HCT116 (cell line): ENCODE data around the gene KLK13. TPM values are rescaled to one million over a fixed set of nuclear protein-coding genes. Genes with fewer than 3 reads are reported as not detected.

ENCODE experiments used
- ATAC-seq: fragments of 200-7000 bp; cut with Tn5 transposase; 2 replicates; pipeline ENCODE4 v1.9.1; 2020; ENCODE audit warnings: mild to moderate bottlenecking, moderate library complexity
- BruUV-seq: library from RNA; stranded (reverse); fragments of 400-500 nt; replicated peaks from 2 replicates; lab custom pipeline; 2021; lab: Mats Ljungman, UMichigan
- CTCF ChIA-PET: fragments of 300-600 bp; sonication (Branson Sonifier 250); formaldehyde crosslinking; loops from one replicate; lab custom pipeline; 2021; ENCODE audit warnings: antibody characterized with exemption; lab: Charles Lee
- POLR2A ChIA-PET: fragments of 300-600, 350-600 bp; sonication (Branson Sonifier 250); formaldehyde crosslinking; loops from one replicate; lab custom pipeline; 2021; ENCODE audit warnings: antibody characterized with exemption; lab: Charles Lee
- RAD21 ChIA-PET, 2 experiments: fragments of 300-600 bp; sonication (Branson Sonifier 250); formaldehyde crosslinking; loops; one replicate each; lab custom pipeline; 2023; ENCODE audit warnings: low total read pairs in 2 of 2; ENCODE audit not compliant: uncharacterized antibody in 2 of 2, unreplicated experiment in 2 of 2, low non-redundant PET in 1 of 2; lab: Charles Lee
- DNase-seq: peaks from one replicate; pipeline ENCODE4 v3.0.0-alpha.2; 2010; ENCODE audit warnings: low read depth, low spot score
- H2AFZ ChIP-seq: fragments of 200-600 bp; shearing (Covaris generic), sonication (generic); 2 replicates; pipeline ENCODE4 v1.6.1; 2017; ENCODE audit warnings: low read depth, mixed run types, mixed read lengths, antibody characterized with exemption, low read length; ENCODE audit not compliant: poor library complexity, severe bottlenecking
- H3K27ac ChIP-seq: 2 replicates; pipeline ENCODE4 v1.5.1; 2012; ENCODE audit warnings: low read depth, low read length
- H3K27me3 ChIP-seq: fragments of 200-600 bp; sonication (generic); 2 replicates; pipeline ENCODE4 v1.6.1; 2016; ENCODE audit warnings: mixed run types, low read length, mixed read lengths; ENCODE audit not compliant: insufficient read depth
- H3K36me3 ChIP-seq, 2 experiments: fragments of 200-500 bp in 1 of 2; fragments of 200-600 bp in 1 of 2; sonication (Bioruptor generic) in 1 of 2; sonication (generic) in 1 of 2; 2 replicates each; pipeline versions ENCODE4 v1.5.1 to v1.6.1; 2014 to 2016; ENCODE audit warnings: low read length in 2 of 2, inconsistent platforms in 1 of 2, mixed read lengths in 1 of 2, mixed run types in 1 of 2; ENCODE audit not compliant: insufficient read depth in 2 of 2, control insufficient read depth in 1 of 2
- H3K4me1 ChIP-seq, 2 experiments: fragments of 200-600 bp in 1 of 2; sonication (generic) in 1 of 2; 2 replicates each; pipeline versions ENCODE4 v1.5.1 to v1.6.1; 2012 to 2017; ENCODE audit warnings: low read length in 2 of 2, inconsistent platforms in 1 of 2, mild to moderate bottlenecking in 1 of 2, mixed read lengths in 1 of 2, mixed run types in 1 of 2, moderate library complexity in 1 of 2; ENCODE audit not compliant: insufficient read depth in 2 of 2, control insufficient read depth in 1 of 2
- H3K4me2 ChIP-seq: fragments of 200-600 bp; sonication (generic); 2 replicates; pipeline ENCODE4 v1.6.1; 2017; ENCODE audit warnings: mixed run types, low read length, mixed read lengths
- H3K4me3 ChIP-seq, 2 experiments: fragments of 200-600 bp in 1 of 2; sonication (generic) in 1 of 2; replicated peaks in 1 of 2; 2 replicates each; pipeline ENCODE4 v1.5.1; 2011 to 2016; ENCODE audit warnings: low read length in 2 of 2, control low read depth in 1 of 2, low read depth in 1 of 2, mild to moderate bottlenecking in 1 of 2, mixed read lengths in 1 of 2, mixed run types in 1 of 2
- H3K79me2 ChIP-seq: fragments of 200-600 bp; sonication (generic); 2 replicates; pipeline ENCODE4 v1.6.1; 2017; ENCODE audit warnings: mild to moderate bottlenecking, mixed run types, low read length, moderate library complexity, mixed read lengths; ENCODE audit not compliant: insufficient read depth
- H3K9ac ChIP-seq: fragments of 200-600 bp; sonication (generic); 2 replicates; pipeline ENCODE4 v1.6.1; 2016; ENCODE audit warnings: low read length, mixed read lengths
- H3K9me2 ChIP-seq: fragments of 200-600 bp; sonication (generic), shearing (Covaris generic); 2 replicates; pipeline ENCODE4 v1.6.1; 2017; ENCODE audit warnings: mixed run types, mild to moderate bottlenecking, moderate library complexity; ENCODE audit not compliant: insufficient read depth
- H3K9me3 ChIP-seq, 2 experiments: fragments of 200-500 bp in 1 of 2; fragments of 200-600 bp in 1 of 2; sonication (Bioruptor generic) in 1 of 2; sonication (generic) in 1 of 2; 2 replicates each; pipeline ENCODE4 v1.6.1; 2014 to 2017; ENCODE audit warnings: low read length in 2 of 2, mixed read lengths in 2 of 2, inconsistent platforms in 1 of 2, low read depth in 1 of 2, mild to moderate bottlenecking in 1 of 2, mixed run types in 1 of 2, moderate library complexity in 1 of 2; ENCODE audit not compliant: control insufficient read depth in 1 of 2, insufficient read depth in 1 of 2
- H4K20me1 ChIP-seq: fragments of 200-600 bp; sonication (generic), shearing (Covaris generic); 2 replicates; pipeline ENCODE4 v1.6.1; 2017; ENCODE audit warnings: mixed run types, mild to moderate bottlenecking, moderate library complexity; ENCODE audit not compliant: insufficient read depth
- ATF3 ChIP-seq: IDR thresholded peaks from 2 replicates; pipeline ENCODE4 v1.6.1; 2012
- CBX3 ChIP-seq: IDR thresholded peaks from 2 replicates; pipeline ENCODE4 v1.6.1; 2012; ENCODE audit warnings: low read depth
- CEBPB ChIP-seq: IDR thresholded peaks from 2 replicates; pipeline ENCODE4 v1.6.1; 2012; ENCODE audit warnings: low read depth
- CTCF ChIP-seq, 3 experiments: fragments of 200-600 bp in 1 of 3; sonication (generic) in 1 of 3; IDR thresholded peaks in 2 of 3; conservative IDR thresholded peaks in 1 of 3; 2 replicates each; pipeline ENCODE4 v1.5.1; 2012 to 2017; ENCODE audit warnings: low read depth in 2 of 3, low read length in 2 of 3, antibody characterized with exemption in 1 of 3, borderline replicate concordance in 1 of 3, control low read depth in 1 of 3, mild to moderate bottlenecking in 1 of 3, mixed read lengths in 1 of 3, mixed run types in 1 of 3, moderate library complexity in 1 of 3; ENCODE audit not compliant: insufficient read depth in 1 of 3
- EGR1 ChIP-seq: IDR thresholded peaks from 2 replicates; pipeline ENCODE4 v1.6.1; 2012; ENCODE audit warnings: low read depth
- ELF1 ChIP-seq: IDR thresholded peaks from 2 replicates; pipeline ENCODE4 v1.6.1; 2012; ENCODE audit warnings: low read depth, borderline replicate concordance
- EZH2 ChIP-seq: fragments of 200-600 bp; sonication (generic); IDR thresholded peaks from 2 replicates; pipeline ENCODE4 v1.6.1; 2017; ENCODE audit warnings: antibody characterized with exemption, mixed run types
- EZH2phosphoT487 ChIP-seq: fragments of 200-600 bp; IDR thresholded peaks from 2 replicates; pipeline ENCODE4 v1.6.1; 2018; ENCODE audit warnings: antibody characterized with exemption, borderline replicate concordance
- FOSL1 ChIP-seq: IDR thresholded peaks from 2 replicates; pipeline ENCODE4 v1.6.1; 2012; ENCODE audit warnings: low read depth
- JUND ChIP-seq: IDR thresholded peaks from 2 replicates; pipeline ENCODE4 v1.6.1; 2012
- MAX ChIP-seq: IDR thresholded peaks from 2 replicates; pipeline ENCODE4 v1.6.1; 2012
- POLR2A ChIP-seq: IDR thresholded peaks from 2 replicates; pipeline ENCODE4 v1.7.0; 2011; ENCODE audit warnings: borderline replicate concordance; ENCODE audit not compliant: insufficient read depth, insufficient read length; ENCODE audit errors: extremely low read depth
- REST ChIP-seq: IDR thresholded peaks from 2 replicates; pipeline ENCODE4 v1.6.1; 2012; ENCODE audit warnings: low read depth
- SIN3A ChIP-seq: IDR thresholded peaks from 2 replicates; pipeline ENCODE4 v1.6.1; 2012; ENCODE audit warnings: low read depth
- SRF ChIP-seq: IDR thresholded peaks from 2 replicates; pipeline ENCODE4 v1.6.1; 2012; ENCODE audit warnings: low read depth
- TCF7L2 ChIP-seq: IDR thresholded peaks from 2 replicates; pipeline ENCODE4 v1.7.0; 2011; ENCODE audit warnings: borderline replicate concordance, inconsistent platforms; ENCODE audit not compliant: insufficient read depth, insufficient read length; ENCODE audit errors: extremely low read depth
- YY1 ChIP-seq: IDR thresholded peaks from 2 replicates; pipeline ENCODE4 v1.6.1; 2011; ENCODE audit warnings: low read length, low read depth, moderate library complexity, mild to moderate bottlenecking; ENCODE audit not compliant: insufficient replicate concordance; ENCODE audit errors: extremely low read depth
- ZBTB33 ChIP-seq: IDR thresholded peaks from 2 replicates; pipeline ENCODE4 v1.6.1; 2011; ENCODE audit warnings: mild to moderate bottlenecking, low read length, moderate library complexity; ENCODE audit not compliant: insufficient replicate concordance; ENCODE audit errors: extremely low read depth
- ZFX ChIP-seq: fragments of 450-650 bp; IDR thresholded peaks from 2 replicates; pipeline ENCODE4 v1.6.1; 2017
- ZNF274 ChIP-seq: fragments of 200-500 bp; sonication (Bioruptor generic); IDR thresholded peaks from 2 replicates; pipeline ENCODE4 v1.6.1; 2014; ENCODE audit warnings: mild to moderate bottlenecking, low read depth, low read length, inconsistent platforms
- intact Hi-C: fragments of 100-400 bp; cut with micrococcal nuclease; formaldehyde crosslinking; loops from 2 replicates; pipeline ENCODE4 v1.10.0; 2022
- total RNA-seq: library from RNA; stranded (reverse); gene quantifications from one replicate; pipeline ENCODE4 v1.2.1, GENCODE V29; 2021; ENCODE audit not compliant: unreplicated experiment

KLK13 gene
- total RNA-seq, 1 experiment from 2014 or later: 3.2 TPM

- no TSS peak for BruUV-seq
- Histone ChIP-seq H3K27ac (no peak overlapping the region), H3K4me2 (no peak overlapping the region), H3K9me2 (no peaks in the 10 kb centered on the region), H3K9me3 (no peaks in the 10 kb centered on the region), H3K79me2 (no peaks in the 10 kb centered on the region), H3K4me3 (no peak overlapping the region), H3K9ac (no peak overlapping the region), H3K27me3 (no peaks in the 10 kb centered on the region), H4K20me1 (no peaks in the 10 kb centered on the region), H3K36me3 (no peaks in the 10 kb centered on the region), H3K4me1 (peaks cover 13 to 37% of the 10 kb centered on the region in 2 experiments), H2AFZ (no peak overlapping the region)
- ChIA-PET POLR2A (no interaction called here), CTCF (no interaction called here), RAD21 (no interaction called here)
- TF ChIP-seq ZFX (no peak), ELF1 (no peak), FOSL1 (no peak), EZH2phosphoT487 (no peak), TCF7L2 (no peak), SRF (no peak), EZH2 (no peak), MAX (no peak), YY1 (no peak), CTCF (IDR thresholded peaks at IDR 0.05 in 2 of 3, conservative IDR thresholded peaks at IDR 0.05 in 1 of 3; ENCODE audit: borderline replicate concordance in 1 of 3, insufficient read depth in 1 of 3, low read depth in 2 of 3, low read length in 2 of 3) (no peak), SIN3A (no peak), POLR2A (no peak), ZNF274 (no peak), JUND (no peak), CBX3 (no peak), ZBTB33 (no peak), ATF3 (no peak), REST (no peak), CEBPB (no peak), EGR1 (no peak)
- ATAC-seq (no peak), DNase-seq (no peak)
- intact Hi-C loops: no loop called here
Observed at GRCh38 chr19:51023946-51024345, 40.9 kb downstream of the KLK13 start.
